Stomach (tissue), 4 donors: Measurements from ENCODE around the gene PTP4A1.

ENCODE experiments used
- EP300 ChIP-seq: sonication (generic); formaldehyde crosslinking; IDR thresholded peaks from one replicate; pipeline ENCODE4 v1.6.1; 2017; ENCODE audit warnings: antibody characterized with exemption
- POLR2A ChIP-seq, 4 donors: fragments of 450-650 bp; IDR thresholded peaks; one replicate each; pipeline ENCODE4 v1.6.1; 2016; ENCODE audit warnings: antibody characterized with exemption in 4 of 4, control low read depth in 2 of 4, mild to moderate bottlenecking in 1 of 4, moderate library complexity in 1 of 4
- POLR2AphosphoS5 ChIP-seq, 3 donors: sonication (generic); formaldehyde crosslinking; IDR thresholded peaks; one replicate each; pipeline ENCODE4 v1.6.1; 2016; ENCODE audit warnings: antibody characterized with exemption in 3 of 3
- TF ChIP-seq, protein P1 (sequence below), 7 experiments: fragments of 450-650 bp in 4 of 7; fragments of 200-600 bp in 3 of 7; sonication (generic) in 3 of 7; IDR thresholded peaks; one replicate each; pipeline ENCODE4 v1.5.1; 2016 to 2019; ENCODE audit warnings: antibody characterized with exemption in 7 of 7, control low read depth in 2 of 7, mild to moderate bottlenecking in 1 of 7

DNA sequence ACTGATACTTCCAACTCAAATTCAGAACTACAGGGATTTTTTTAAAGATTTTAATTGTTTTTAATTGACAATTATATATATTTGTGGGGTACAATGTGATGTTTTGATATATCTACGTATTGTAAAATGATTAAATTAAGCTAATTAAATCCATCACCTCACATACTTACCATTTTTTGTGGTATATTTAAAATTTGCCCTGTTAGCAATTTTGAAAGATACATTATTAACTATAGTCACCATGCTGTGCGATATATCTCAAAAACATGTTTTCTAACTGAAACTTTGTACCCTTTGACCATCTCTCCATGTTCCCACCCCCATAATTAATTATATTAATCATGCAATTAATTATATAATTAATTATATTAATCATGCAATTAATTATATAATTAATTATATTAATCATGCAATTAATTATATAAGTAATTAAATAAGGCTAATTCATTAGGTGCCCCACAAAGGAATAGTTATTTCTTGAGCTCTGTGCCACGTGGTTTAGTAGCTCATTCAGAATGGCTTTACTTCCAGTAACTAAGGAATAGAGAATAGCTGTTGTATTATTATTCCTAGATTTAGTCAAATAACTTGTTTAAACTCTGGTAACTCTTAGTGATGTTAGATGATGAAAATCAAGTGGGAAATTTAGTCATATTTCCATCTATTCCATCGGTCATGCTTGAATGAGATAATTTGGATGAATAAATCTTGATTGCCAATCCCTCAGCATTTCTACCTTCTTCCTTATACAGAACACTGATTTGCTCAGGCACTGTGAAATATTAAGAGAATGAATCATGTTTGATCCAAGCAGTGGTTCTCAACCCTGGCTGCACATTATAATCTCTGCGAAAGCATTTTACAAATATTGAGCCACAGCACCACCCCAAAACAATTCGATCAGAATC, 25.1 kb downstream of the PTP4A1 start:
- TF ChIP-seq, protein P1, sequence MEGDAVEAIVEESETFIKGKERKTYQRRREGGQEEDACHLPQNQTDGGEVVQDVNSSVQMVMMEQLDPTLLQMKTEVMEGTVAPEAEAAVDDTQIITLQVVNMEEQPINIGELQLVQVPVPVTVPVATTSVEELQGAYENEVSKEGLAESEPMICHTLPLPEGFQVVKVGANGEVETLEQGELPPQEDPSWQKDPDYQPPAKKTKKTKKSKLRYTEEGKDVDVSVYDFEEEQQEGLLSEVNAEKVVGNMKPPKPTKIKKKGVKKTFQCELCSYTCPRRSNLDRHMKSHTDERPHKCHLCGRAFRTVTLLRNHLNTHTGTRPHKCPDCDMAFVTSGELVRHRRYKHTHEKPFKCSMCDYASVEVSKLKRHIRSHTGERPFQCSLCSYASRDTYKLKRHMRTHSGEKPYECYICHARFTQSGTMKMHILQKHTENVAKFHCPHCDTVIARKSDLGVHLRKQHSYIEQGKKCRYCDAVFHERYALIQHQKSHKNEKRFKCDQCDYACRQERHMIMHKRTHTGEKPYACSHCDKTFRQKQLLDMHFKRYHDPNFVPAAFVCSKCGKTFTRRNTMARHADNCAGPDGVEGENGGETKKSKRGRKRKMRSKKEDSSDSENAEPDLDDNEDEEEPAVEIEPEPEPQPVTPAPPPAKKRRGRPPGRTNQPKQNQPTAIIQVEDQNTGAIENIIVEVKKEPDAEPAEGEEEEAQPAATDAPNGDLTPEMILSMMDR (IDR thresholded peaks at IDR 0.05), result no peak
- TF ChIP-seq POLR2AphosphoS5 (IDR thresholded peaks at IDR 0.05), result no peak
- TF ChIP-seq EP300, result no peak
- TF ChIP-seq POLR2A (IDR thresholded peaks at IDR 0.05), result no peak
